Measurements from ENCODE around the gene RTN4. TPM values are rescaled to one million over a fixed set of nuclear protein-coding genes. Genes with fewer than 3 reads are reported as not detected.

Gene RTN4
- total and polyA plus RNA-seq, 2 experiments from 2014 or later: 218 to 221 TPM

GRCh38 chr2:54960164-54960563 is 90.1 kb downstream of the RTN4 start:
- no peaks in the 10 kb centered on the region for H3K79me2 ChIP-seq (replicated peaks; ENCODE audit: insufficient read depth)
- no peak overlapping the region for H2AFZ ChIP-seq
- H3K4me3 Mint-ChIP-seq: no peak overlapping the region
- H3K9me3 Mint-ChIP-seq: no peaks in the 10 kb centered on the region
- H3K27ac ChIP-seq (ENCODE audit: low read depth): no peak overlapping the region
- no peaks in the 10 kb centered on the region for H3F3A ChIP-seq (replicated peaks; ENCODE audit: low read depth)
- DNase-seq (ENCODE audit: low spot score) (no peak), ATAC-seq (no peak)
- TF ChIP-seq NANOG (IDR thresholded peaks at IDR 0.05; ENCODE audit: borderline replicate concordance): no peak
- no peak for TF ChIP-seq ZNF331 (CRISPR knock-in tag; IDR thresholded peaks at IDR 0.05; ENCODE audit: low read depth)
- TF ChIP-seq ETS1 (IDR thresholded peaks at IDR 0.05): no peak
- TF ChIP-seq STAT1 (IDR thresholded peaks at IDR 0.05; ENCODE audit: unreplicated experiment): no peak
- TF ChIP-seq CTCF (conservative IDR thresholded peaks at IDR 0.05; ENCODE audit: low read depth in 2 of 2): no peak
- TF ChIP-seq EZH2phosphoT487 (IDR thresholded peaks at IDR 0.05; ENCODE audit: unreplicated experiment): no peak
- peaks cover 6% of the 10 kb centered on the region; the same call in 1 of the 2 replicates for H3K9me2 ChIP-seq (ENCODE audit: insufficient read depth)
- no peak overlapping the region for H3K27ac Mint-ChIP-seq
- 0 out of 3 replicates have a peak, but pooled peaks cover 2% of the 10 kb centered on the region for H3K36me3 Mint-ChIP-seq (ENCODE audit: low read depth)
- H3K27me3 Mint-ChIP-seq (ENCODE audit: insufficient read depth, low read depth, poor library complexity): peaks cover 7% of the 10 kb centered on the region
- H3K4me3 ChIP-seq: no peak overlapping the region
- H3K4me1 ChIP-seq (ENCODE audit: insufficient read depth): peaks cover 22% of the 10 kb centered on the region; the same call in 1 of the 2 replicates
- no peaks in the 10 kb centered on the region for H3K36me3 ChIP-seq (ENCODE audit: insufficient read depth)
- no peak overlapping the region for H3K4me2 ChIP-seq
- no peaks in the 10 kb centered on the region for H3K27me3 ChIP-seq (ENCODE audit: insufficient read depth)
- peaks cover 29% of the 10 kb centered on the region for H3K4me1 Mint-ChIP-seq
- no peaks in the 10 kb centered on the region for H4K20me1 ChIP-seq (replicated peaks; ENCODE audit: insufficient read depth)

- Histone ChIP-seq H3K9me2 (ENCODE audit: insufficient read depth) (no peaks in the 10 kb centered on the region; the same call in 1 of the 2 replicates), H3K79me2 (replicated peaks; ENCODE audit: insufficient read depth) (no peaks in the 10 kb centered on the region), H3K36me3 (ENCODE audit: insufficient read depth) (no peaks in the 10 kb centered on the region), H3K4me3 (no peak overlapping the region), H3K27ac (ENCODE audit: low read depth) (no peak overlapping the region), H3F3A (replicated peaks; ENCODE audit: low read depth) (no peaks in the 10 kb centered on the region), H3K27me3 (ENCODE audit: insufficient read depth) (no peaks in the 10 kb centered on the region), H3K4me1 (ENCODE audit: insufficient read depth) (peaks cover 13% of the 10 kb centered on the region; the same call in 1 of the 2 replicates), H2AFZ (no peak overlapping the region), H4K20me1 (replicated peaks; ENCODE audit: insufficient read depth) (no peaks in the 10 kb centered on the region), H3K4me2 (no peak overlapping the region)
- Mint-ChIP-seq H3K27me3 (ENCODE audit: insufficient read depth, low read depth, poor library complexity) (peaks cover 7% of the 10 kb centered on the region), H3K27ac (no peak overlapping the region), H3K4me1 (peaks cover 20% of the 10 kb centered on the region), H3K36me3 (ENCODE audit: low read depth) (0 out of 3 replicates have a peak, but pooled peaks cover 2% of the 10 kb centered on the region), H3K9me3 (no peaks in the 10 kb centered on the region), H3K4me3 (no peak overlapping the region)
- TF ChIP-seq ZNF114 (CRISPR knock-in tag; IDR thresholded peaks at IDR 0.05): no peak
- TF ChIP-seq ZNF331 (CRISPR knock-in tag; IDR thresholded peaks at IDR 0.05; ENCODE audit: low read depth): no peak
- TF ChIP-seq ETS1 (IDR thresholded peaks at IDR 0.05): no peak
- TF ChIP-seq EZH2 (IDR thresholded peaks at IDR 0.05; ENCODE audit: low read depth, unreplicated experiment): no peak
- TF ChIP-seq EZH2phosphoT487 (IDR thresholded peaks at IDR 0.05; ENCODE audit: unreplicated experiment): no peak
- TF ChIP-seq JUNB (IDR thresholded peaks at IDR 0.05; ENCODE audit: unreplicated experiment): no peak
- no peak for TF ChIP-seq NANOG (IDR thresholded peaks at IDR 0.05; ENCODE audit: borderline replicate concordance)
- no peak for TF ChIP-seq CTCF (conservative IDR thresholded peaks at IDR 0.05; ENCODE audit: low read depth in 2 of 2)
- no peak for ATAC-seq
- no peak for DNase-seq (ENCODE audit: low spot score)
Measured at GRCh38 chr2:54958717-54959371, 91.4 kb downstream of the RTN4 start.

All from GM23338 (cell line).